Chondrocyte (in vitro differentiated cells): ENCODE measurements around the gene RAB28. TPM values are rescaled to one million over a fixed set of nuclear protein-coding genes. Genes with fewer than 3 reads are reported as not detected.

Experiments used
- DNase-seq: peaks from one replicate; pipeline ENCODE4 v3.0.0; 2021; ENCODE audit warnings: mixed read lengths, low spot score
- H3K27ac Mint-ChIP-seq: one replicate; pipeline ENCODE4 v1.8.0; 2021; ENCODE audit warnings: mild to moderate bottlenecking, moderate library complexity, mixed read lengths; ENCODE audit not compliant: unreplicated experiment
- H3K27me3 Mint-ChIP-seq: 2 replicates; pipeline ENCODE4 v1.8.0; 2021; ENCODE audit warnings: low read depth, mixed read lengths
- H3K36me3 Mint-ChIP-seq: 2 replicates; pipeline ENCODE4 v1.8.0; 2021; ENCODE audit warnings: low read depth, mixed read lengths
- H3K4me1 Mint-ChIP-seq: 2 replicates; pipeline ENCODE4 v1.8.0; 2021; ENCODE audit warnings: low read depth, mild to moderate bottlenecking, mixed read lengths
- H3K4me3 Mint-ChIP-seq: one replicate; pipeline ENCODE4 v1.8.0; 2021; ENCODE audit warnings: mild to moderate bottlenecking, moderate library complexity, mixed read lengths; ENCODE audit not compliant: unreplicated experiment
- H3K9me3 Mint-ChIP-seq: 2 replicates; pipeline ENCODE4 v1.8.0; 2021; ENCODE audit warnings: low read depth, mixed read lengths
- total RNA-seq: library from RNA; stranded (reverse); gene quantifications from 3 replicates; pipeline ENCODE4 v1.2.1, GENCODE V29; 2021
- TF ChIP-seq, protein P1 (sequence below): fragments of 200-600 bp; sonication (generic); IDR thresholded peaks from 2 replicates; pipeline ENCODE4 v1.5.0; 2021; ENCODE audit warnings: antibody characterized with exemption, mild to moderate bottlenecking, moderate library complexity

The RAB28 gene
- total RNA-seq, 1 donor from 2014 or later, result 11.3 TPM

DNA sequence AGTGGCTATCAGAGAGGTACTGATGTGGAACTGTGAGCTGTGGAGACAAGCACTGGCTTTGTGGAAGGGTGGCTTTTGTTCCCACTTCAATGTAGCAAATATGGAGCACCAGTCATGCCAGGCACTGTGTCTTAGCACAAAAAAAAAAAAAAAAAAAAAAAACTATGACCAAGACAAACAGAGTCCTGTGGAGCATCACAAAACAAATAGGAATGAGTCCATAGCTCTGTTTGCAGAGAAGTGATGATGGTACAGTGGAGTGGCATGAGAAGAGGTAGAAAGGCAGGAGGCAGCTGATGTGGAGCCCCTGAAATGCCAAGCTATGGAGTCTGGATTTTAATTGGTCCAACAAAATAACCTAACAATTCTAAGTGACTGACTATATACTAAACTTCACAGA, 116.9 kb downstream of the RAB28 start:
- TF ChIP-seq, protein P1, sequence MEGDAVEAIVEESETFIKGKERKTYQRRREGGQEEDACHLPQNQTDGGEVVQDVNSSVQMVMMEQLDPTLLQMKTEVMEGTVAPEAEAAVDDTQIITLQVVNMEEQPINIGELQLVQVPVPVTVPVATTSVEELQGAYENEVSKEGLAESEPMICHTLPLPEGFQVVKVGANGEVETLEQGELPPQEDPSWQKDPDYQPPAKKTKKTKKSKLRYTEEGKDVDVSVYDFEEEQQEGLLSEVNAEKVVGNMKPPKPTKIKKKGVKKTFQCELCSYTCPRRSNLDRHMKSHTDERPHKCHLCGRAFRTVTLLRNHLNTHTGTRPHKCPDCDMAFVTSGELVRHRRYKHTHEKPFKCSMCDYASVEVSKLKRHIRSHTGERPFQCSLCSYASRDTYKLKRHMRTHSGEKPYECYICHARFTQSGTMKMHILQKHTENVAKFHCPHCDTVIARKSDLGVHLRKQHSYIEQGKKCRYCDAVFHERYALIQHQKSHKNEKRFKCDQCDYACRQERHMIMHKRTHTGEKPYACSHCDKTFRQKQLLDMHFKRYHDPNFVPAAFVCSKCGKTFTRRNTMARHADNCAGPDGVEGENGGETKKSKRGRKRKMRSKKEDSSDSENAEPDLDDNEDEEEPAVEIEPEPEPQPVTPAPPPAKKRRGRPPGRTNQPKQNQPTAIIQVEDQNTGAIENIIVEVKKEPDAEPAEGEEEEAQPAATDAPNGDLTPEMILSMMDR, result no peak
- no peaks in the 10 kb centered on the region for H3K4me1 Mint-ChIP-seq
- no peak overlapping the region for H3K27ac Mint-ChIP-seq
- no peak for DNase-seq
- no peaks in the 10 kb centered on the region for H3K36me3 Mint-ChIP-seq
- H3K4me3 Mint-ChIP-seq, result no peak overlapping the region
- no peaks in the 10 kb centered on the region for H3K9me3 Mint-ChIP-seq
- no peaks in the 10 kb centered on the region for H3K27me3 Mint-ChIP-seq

DNA sequence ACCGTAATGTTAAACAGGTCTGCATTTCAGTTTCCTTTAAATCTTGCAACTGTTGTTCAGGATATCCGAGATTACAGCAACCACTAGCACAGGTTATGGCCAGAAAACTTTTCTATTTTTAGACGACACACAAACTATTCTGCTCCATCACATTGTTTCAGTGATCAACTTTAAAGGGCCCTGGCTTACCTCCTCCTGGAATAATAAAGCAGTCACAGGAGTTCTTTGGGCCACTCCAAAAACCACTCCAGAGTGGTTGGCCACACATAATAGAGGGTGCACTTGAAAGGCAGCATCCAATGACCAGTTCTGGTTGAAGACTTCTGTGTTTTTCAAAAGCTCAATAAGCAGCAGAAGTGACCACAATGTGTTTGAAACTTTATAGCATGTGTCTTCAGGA, 118.9 kb downstream of the RAB28 start:
- Mint-ChIP-seq H3K9me3 (no peaks in the 10 kb centered on the region), H3K27me3 (no peaks in the 10 kb centered on the region), H3K36me3 (no peaks in the 10 kb centered on the region), H3K27ac (no peak overlapping the region), H3K4me1 (no peaks in the 10 kb centered on the region), H3K4me3 (no peak overlapping the region)
- TF ChIP-seq, protein P1, result no peak
- DNase-seq, result no peak

DNA sequence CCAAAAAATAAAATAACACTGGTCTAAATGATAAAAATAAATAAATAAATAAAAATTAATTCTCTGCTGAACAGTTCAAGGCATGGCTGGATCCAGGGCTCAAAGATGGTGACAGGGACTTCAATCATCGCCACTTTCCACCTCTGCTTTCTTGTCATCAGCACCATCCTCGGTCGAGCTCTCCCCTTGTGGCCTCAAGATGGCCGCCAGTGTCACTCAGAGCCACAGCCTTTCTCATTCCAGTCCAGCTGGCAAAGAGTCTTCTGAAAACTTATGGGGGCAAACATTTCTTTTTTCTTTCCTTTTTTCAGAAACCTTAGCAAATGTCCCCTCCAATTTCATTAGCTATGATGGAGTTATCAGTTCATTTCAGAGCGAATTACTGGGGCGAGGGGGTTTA, 119.5 kb downstream of the RAB28 start:
- Mint-ChIP-seq H3K27me3 (no peaks in the 10 kb centered on the region), H3K36me3 (no peaks in the 10 kb centered on the region), H3K4me1 (no peaks in the 10 kb centered on the region), H3K4me3 (no peak overlapping the region), H3K27ac (no peak overlapping the region), H3K9me3 (no peaks in the 10 kb centered on the region)
- no peak for DNase-seq
- TF ChIP-seq, protein P1, result no peak

DNA sequence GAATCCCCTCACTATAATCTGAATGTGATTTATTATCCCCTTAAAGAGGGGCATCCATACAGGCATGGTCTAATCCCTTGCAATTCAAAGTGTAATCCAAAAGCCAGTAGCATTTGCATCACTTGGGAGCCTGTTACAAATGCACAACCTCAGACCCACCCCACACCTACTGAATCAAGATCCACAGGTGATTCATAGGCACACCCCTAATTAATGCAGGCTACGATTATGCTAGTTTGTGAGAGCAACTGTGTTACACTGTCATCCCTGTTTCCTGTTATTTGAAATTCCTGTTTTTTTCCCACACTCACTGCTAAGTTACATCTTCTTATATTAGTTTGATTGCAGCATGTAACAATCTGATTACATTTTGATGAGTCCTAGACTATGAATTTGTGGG, 120.0 kb downstream of the RAB28 start:
- no peak for DNase-seq
- no peaks in the 10 kb centered on the region for H3K36me3 Mint-ChIP-seq
- no peak overlapping the region for H3K27ac Mint-ChIP-seq
- H3K4me1 Mint-ChIP-seq, result no peaks in the 10 kb centered on the region
- no peaks in the 10 kb centered on the region for H3K9me3 Mint-ChIP-seq
- no peak overlapping the region for H3K4me3 Mint-ChIP-seq
- H3K27me3 Mint-ChIP-seq, result no peaks in the 10 kb centered on the region
- TF ChIP-seq, protein P1, result no peak

DNA sequence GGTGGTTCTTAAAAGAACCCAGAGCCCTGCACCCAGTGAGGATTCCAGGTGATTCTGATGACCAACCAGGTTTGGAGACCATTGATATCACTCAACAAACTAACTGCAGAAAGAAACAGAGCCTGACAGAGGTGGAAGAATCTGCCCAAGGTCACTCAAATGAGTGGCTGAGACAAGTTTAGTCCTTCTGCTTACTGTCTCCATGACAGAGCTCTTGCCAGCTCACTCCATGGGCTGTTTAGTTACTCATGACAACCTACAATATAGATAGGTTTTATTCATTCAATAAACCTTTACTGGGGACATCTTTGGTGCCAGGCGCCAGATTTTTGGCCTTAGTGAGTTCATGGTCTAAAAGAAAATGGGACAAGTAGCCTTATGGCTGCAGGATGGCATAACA, 124.3 kb downstream of the RAB28 start:
- H3K4me3 Mint-ChIP-seq, result no peak overlapping the region
- H3K27ac Mint-ChIP-seq, result no peak overlapping the region
- peaks cover 5% of the 10 kb centered on the region for H3K4me1 Mint-ChIP-seq

More for the DNA sequence above, 124.3 kb downstream of the RAB28 start:
- TF ChIP-seq, protein P1, result no peak
- DNase-seq, result no peak
- H3K36me3 Mint-ChIP-seq, result no peaks in the 10 kb centered on the region
- H3K27me3 Mint-ChIP-seq, result no peaks in the 10 kb centered on the region
- H3K9me3 Mint-ChIP-seq, result no peaks in the 10 kb centered on the region
